Lower leg skin (tissue), 4 donors: ENCODE data around the gene SHISA6. TPM values are rescaled to one million over a fixed set of nuclear protein-coding genes. Genes with fewer than 3 reads are reported as not detected.

Source experiments
- DNase-seq, 2 donors: peaks; one replicate each; pipeline ENCODE4 v3.0.0-alpha.2; 2019; ENCODE audit warnings: low spot score in 2 of 2
- H3K4me3 ChIP-seq: fragments of 200-600 bp; sonication (generic); 2 replicates; pipeline ENCODE4 v1.5.1; 2017; ENCODE audit warnings: mild to moderate bottlenecking, low read depth; ENCODE audit not compliant: poor library complexity, severe bottlenecking
- POLR2A ChIP-seq, 2 donors: fragments of 450-650 bp; IDR thresholded peaks; one replicate each; pipeline ENCODE4 v1.6.1; 2016 to 2017; ENCODE audit warnings: antibody characterized with exemption in 2 of 2, mild to moderate bottlenecking in 1 of 2, moderate library complexity in 1 of 2
- WGBS, 2 donors: methylation state at CpG; one replicate each; pipeline ENCODE4 v1.1.5; 2018; 5-methylcytosine and 5-hydroxymethylcytosine counted together
- intact Hi-C: fragments of 100-400 bp; cut with DNase I; formaldehyde crosslinking; loops from one replicate; pipeline ENCODE4 v1.15.0; 2023; ENCODE audit warnings: low total_unique reads
- total RNA-seq, 4 donors: library from RNA; depleted of rRNA; stranded (reverse); fragments of >200 nt; gene quantifications; one replicate each; pipeline ENCODE4 v1.1.0, GENCODE V29; 2016
- TF ChIP-seq, protein P1 (sequence below), 3 donors: fragments of 450-650 bp; IDR thresholded peaks; one replicate each; pipeline ENCODE4 v1.5.1; 2016; ENCODE audit warnings: antibody characterized with exemption in 3 of 3, mild to moderate bottlenecking in 3 of 3, moderate library complexity in 2 of 3

SHISA6 gene
- total RNA-seq, 4 donors from 2014 or later: 0.72 to 2.8 (median 1.4) TPM

- intact Hi-C loops: no loop called here
- DNase-seq: peak in 1 of 2 donors; percentile 6
- TF ChIP-seq POLR2A (IDR thresholded peaks at IDR 0.05): no peak
- TF ChIP-seq, protein P1, sequence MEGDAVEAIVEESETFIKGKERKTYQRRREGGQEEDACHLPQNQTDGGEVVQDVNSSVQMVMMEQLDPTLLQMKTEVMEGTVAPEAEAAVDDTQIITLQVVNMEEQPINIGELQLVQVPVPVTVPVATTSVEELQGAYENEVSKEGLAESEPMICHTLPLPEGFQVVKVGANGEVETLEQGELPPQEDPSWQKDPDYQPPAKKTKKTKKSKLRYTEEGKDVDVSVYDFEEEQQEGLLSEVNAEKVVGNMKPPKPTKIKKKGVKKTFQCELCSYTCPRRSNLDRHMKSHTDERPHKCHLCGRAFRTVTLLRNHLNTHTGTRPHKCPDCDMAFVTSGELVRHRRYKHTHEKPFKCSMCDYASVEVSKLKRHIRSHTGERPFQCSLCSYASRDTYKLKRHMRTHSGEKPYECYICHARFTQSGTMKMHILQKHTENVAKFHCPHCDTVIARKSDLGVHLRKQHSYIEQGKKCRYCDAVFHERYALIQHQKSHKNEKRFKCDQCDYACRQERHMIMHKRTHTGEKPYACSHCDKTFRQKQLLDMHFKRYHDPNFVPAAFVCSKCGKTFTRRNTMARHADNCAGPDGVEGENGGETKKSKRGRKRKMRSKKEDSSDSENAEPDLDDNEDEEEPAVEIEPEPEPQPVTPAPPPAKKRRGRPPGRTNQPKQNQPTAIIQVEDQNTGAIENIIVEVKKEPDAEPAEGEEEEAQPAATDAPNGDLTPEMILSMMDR (IDR thresholded peaks at IDR 0.05): no peak
- WGBS, 2 donors: 64 to 73% methylated on average over 1 of the region's 1 CpG
- H3K4me3 ChIP-seq: no peak overlapping the region
Measured at GRCh38 chr17:11461993-11462548, 221.1 kb downstream of the SHISA6 start.

DNA sequence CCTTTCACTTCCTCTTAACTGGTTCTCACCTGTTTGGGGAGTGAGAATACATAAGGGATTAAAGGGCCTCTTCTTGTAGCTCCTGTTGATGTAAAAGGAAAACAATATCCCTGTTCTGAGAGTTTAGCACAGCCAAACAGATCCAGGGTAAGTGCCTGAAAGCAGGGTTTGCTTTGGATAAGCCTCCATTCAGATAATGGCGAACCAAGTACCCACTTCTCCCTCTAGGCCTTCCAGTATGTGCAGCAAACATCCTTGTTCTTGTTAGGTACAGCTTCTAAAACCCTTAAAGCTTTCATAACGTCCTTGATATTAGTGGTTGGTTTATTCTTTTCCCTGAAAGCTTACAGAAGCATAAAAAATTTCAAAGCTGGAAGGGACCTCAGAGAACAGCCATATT is 226.6 kb downstream of the SHISA6 start:
- WGBS, 2 donors: 70 to 77% methylated on average over 2 of the region's 2 CpGs
- intact Hi-C loops: no loop called here
- TF ChIP-seq, protein P1 (IDR thresholded peaks at IDR 0.05): no peak
- TF ChIP-seq POLR2A (IDR thresholded peaks at IDR 0.05): no peak

DNA sequence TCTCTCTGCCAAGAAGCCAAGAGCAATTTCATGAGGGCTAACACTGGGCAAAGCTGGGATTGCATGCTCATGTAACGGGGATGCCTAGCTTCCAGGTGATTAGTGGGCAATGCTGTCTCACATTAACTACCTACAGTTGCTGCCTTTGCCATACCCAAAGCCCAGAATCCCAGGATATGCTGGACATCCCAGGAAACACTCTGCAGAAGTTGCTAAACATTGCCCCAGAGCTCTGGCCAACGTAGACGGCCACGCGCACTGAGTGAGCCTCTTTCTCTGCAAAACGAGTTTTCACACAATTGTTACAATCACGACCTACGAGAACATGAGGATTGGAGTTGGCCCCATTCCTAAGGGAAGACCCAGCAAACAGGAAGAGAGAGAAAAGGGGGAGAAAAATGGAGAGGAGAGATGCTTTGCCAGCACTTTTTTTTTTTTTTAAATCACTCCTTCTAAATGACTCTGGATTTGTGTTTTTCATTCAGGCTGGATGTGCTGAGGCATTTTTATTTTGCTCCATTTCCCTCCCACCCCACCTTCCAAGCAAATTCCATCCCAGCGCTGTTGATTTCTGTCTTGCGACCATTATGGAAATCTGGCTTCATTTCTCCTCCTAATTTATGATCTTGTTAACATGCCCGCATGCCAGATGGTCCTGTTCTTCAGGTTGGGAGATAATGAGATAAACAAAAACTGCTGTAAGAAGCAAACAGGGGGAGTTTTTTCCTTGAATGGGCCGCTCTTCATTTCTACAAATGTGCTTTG is 244.5 kb downstream of the SHISA6 start:
- TF ChIP-seq, protein P1 (IDR thresholded peaks at IDR 0.05): no peak
- no peak for TF ChIP-seq POLR2A (IDR thresholded peaks at IDR 0.05)
- H3K4me3 ChIP-seq: no peak overlapping the region
- 37 to 38% methylated on average over 12 of the region's 12 CpGs for WGBS, 2 donors
- intact Hi-C loops: no loop called here
- peak in 1 of 2 donors; percentile 58 for DNase-seq

More for the DNA sequence above, 226.6 kb downstream of the SHISA6 start:
- no peak overlapping the region for H3K4me3 ChIP-seq
- no peak for DNase-seq

DNA sequence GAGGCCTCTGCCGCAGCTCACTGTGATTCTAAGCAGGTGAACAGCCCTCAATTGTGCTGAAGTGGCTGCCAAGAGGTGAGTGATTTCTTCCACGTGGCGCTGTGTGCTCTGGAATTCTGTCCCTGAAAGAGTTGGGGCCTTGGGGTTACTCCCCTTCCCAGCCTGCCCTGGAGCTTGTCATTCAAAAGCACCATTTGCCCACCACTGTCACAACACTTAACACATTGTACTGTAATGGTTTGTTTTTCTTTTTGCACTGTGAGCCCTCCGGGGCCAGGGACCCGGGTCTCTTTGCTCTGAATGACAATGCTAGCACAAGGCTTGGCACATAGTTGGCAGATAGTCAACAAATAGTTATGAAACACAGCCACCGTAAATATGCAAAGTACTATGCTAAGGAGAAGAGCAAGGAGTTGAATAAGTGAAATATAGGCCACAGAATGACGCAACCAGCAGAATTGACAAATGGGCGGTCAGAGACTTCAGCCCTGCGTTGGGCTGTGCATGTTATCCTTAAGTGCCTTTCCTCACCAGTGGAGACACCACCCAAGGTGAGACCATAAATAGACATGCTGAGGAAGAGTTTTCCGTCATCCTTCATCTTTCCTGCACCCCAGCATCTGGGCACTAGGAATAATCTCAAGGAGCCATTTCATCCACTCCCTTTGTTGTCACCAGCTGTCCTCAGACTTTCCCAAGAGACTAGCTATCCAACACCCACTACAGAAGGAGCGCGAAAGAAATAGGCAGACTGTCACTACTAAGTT is 245.3 kb downstream of the SHISA6 start:
- intact Hi-C loops: no loop called here
- DNase-seq: peak in 1 of 2 donors; percentile 34
- no peak for TF ChIP-seq POLR2A (IDR thresholded peaks at IDR 0.05)
- TF ChIP-seq, protein P1 (IDR thresholded peaks at IDR 0.05): no peak
- H3K4me3 ChIP-seq: no peak overlapping the region
- WGBS, 2 donors: 49 to 53% methylated on average over 12 of the region's 12 CpGs

DNA sequence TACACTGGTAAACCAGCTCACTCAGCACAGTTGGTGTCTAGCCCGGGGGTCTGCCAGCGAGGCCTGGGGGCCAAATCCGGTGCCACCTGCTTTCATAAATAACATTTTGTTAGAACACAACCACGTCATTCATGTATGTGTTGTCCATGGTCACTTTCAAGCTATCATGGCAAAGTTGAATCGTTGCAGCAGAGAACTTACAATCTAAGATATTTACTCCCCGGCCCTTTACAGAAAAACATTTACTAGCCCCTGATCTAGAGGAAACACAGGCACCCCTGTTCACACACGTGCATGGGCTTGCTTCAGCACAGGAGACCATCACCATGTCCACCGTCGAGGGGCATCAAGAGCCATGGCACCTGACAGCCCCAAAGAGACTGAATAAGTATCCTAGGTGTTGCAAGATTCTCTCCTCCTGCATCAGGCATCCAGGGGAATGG is 245.9 kb downstream of the SHISA6 start:
- intact Hi-C loops: no loop called here
- no peak overlapping the region for H3K4me3 ChIP-seq
- 87 to 91% methylated on average over 9 of the region's 9 CpGs for WGBS, 2 donors
- no peak for DNase-seq
- no peak for TF ChIP-seq POLR2A (IDR thresholded peaks at IDR 0.05)
- TF ChIP-seq, protein P1 (IDR thresholded peaks at IDR 0.05): no peak
